Right forelimb (tissue), 1 donor: ENCODE measurements around the gene PSG5.
"Not testable (repeated sequence)": the region's sequence is repeated elsewhere in the genome, so short reads cannot be mapped to it uniquely, and the experiment has no call there.

Experiments used
- DNase-seq: peaks from one replicate; pipeline ENCODE4 v3.0.0-alpha.2; 2018

PSG5 gene

DNA sequence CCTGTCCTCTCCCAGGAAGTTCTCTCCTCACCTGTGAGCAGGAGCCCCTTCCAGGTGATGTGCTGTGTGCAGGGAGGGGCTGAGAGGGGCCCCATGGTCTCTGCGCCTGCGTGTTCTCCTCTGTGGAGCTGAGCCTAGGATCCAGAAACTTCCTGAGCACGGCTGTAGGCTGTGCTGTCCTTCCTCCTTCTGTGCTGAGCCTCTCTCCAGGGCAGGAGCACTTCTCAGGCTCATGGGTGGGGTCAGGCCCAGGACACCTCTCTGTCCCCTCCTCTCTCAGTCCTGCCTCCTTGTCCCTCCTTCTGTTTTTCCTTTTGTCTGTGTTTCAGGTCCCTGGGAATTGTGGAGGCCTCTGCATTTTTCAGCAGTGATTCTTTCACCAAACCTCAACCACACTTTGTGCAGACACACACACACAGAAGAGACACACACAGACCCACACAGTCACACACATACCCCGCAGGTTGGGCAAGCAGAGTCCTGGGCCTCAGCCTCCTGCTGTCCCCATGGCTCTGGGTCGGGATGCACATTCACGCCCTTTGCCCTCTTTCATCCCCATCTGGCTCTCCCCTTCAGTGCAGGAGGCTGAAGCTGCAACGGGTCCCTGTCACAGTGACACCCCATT is at the start of gene PSG5:
Gene PSG5 (minus strand): TSS at position 226 of the 625 bp plus-strand sequence. CDS start 131 bp downstream, at position 95.
- not testable (repeated sequence) for DNase-seq

DNA sequence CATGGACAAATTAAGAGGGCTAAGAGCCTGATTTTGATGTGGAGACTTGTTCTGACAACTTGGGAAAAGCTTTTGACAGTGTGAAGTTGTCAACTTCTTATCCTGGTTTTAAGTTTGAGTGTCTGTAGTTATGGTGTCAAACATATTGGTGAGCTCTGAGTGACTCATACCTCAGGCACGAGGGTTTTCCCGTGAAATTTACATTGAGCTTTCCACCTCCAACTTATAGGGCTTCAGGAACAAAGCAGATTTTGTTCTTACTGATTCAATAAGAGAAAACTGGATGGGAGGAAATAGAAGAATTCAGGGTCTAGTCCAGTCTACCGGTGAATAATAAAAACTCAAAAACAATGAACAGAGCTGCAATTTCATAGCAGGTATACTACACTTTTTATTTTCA is 49.4 kb upstream of the PSG5 start:
- DNase-seq: not testable (repeated sequence)

DNA sequence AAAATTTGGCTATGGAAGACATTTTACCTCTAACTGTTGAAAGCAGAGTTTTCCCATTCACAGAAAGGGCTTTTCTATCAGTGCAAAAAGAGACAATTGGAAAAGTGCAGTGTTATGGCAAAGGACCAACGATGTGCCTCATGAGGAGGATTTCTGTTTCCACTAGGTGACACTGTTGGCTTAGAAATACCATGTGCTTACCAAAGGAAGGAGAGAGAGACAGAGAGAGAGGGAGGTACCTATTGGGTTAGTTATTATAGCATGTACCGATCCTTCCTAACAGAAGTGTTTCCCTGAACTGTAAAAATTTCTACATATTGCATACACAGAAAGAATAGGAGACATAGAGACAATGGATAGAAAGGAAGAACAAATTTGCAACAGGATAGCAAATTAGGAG is 43.0 kb upstream of the PSG5 start:
- no peak for DNase-seq

DNA sequence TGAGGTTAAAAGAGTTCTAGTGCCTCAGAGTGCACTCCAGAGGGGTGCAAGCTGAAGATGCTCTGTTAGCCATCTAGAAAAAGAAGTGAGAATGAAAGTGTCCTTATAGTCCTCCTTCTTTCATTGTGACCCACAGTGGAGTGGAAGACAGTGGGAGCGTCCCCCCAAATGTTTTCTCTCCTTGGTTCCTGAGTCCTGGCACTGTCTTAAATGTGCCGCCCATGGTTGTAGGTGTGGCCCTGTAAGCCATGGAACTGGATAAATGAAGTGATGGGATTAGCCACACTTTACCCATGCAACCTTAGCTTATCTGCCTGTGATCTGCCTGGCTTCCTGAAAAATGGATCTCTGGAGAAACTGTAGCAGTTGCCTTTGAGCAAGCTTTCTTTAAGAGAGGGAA is 42.4 kb upstream of the PSG5 start:
- DNase-seq: not testable (repeated sequence)

DNA sequence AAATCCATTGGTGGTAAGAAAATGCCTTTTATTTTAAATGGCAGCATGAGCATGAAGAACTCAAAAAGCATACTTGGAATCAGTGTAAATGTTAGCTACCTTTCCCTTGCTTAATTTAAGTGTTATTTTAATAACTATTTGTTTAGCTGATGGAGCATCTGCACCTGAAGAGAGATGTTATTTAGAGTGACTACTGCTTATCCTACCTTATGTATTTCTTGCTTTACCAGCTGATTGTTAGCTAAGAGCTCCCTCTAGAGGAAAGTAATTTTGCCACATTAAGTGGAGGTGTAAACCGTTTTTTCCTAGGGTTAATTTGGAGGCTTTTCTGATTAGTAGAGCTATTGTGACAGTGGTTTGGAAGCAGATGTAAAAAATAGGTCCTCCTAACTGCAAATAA is 40.6 kb upstream of the PSG5 start:
- DNase-seq: not testable (repeated sequence)

DNA sequence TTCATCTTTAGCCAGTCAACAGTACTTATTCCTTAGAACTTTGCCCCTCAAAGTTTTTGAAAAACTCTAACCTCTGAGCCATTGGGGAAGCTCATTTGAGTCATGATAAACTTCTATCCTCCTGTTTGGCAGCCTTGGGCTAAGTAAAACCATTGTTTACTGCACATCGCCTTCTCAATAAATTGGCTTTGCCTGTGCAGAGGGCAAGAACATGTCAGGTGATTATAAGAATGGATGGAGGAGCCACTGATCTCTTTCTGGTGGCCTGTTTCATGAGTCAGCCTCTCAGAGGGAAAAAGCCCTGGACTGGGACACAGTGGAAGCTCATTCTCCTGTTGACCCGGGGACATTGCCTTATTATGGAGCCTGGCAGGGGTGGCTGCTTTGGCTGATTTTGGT is 38.5 kb upstream of the PSG5 start:
- no peak for DNase-seq

DNA sequence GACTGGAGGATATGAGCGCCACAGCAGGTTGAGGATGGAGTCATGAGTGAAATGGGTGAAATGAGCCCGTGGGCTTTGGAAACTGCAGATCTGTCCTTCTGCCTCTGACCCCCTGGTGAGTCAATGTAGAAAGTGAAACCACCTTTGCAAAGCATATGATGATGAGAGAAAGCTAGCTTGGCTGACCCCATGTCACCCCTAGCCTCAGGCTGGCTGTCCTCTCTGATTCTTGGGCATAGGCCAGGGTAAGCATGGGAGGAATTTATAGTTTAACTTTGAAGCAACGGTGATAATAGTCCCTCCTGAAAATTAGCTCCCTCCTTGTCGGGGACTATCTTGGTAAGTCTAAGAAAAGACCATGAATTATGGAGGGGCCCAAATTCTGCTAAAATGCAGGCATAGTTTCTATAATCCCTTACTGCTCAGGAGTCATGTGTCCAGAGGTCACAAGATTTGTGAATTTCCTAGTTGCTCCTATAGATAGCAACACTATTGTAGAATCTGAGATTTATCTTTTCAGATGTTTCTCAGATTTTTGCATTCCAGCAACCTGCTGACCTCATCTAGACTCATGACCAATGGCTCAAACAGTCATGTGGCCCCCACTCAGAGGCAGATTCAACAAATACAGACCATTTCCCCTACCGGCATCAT is 38.0 kb upstream of the PSG5 start:
- DNase-seq: not testable (repeated sequence)

DNA sequence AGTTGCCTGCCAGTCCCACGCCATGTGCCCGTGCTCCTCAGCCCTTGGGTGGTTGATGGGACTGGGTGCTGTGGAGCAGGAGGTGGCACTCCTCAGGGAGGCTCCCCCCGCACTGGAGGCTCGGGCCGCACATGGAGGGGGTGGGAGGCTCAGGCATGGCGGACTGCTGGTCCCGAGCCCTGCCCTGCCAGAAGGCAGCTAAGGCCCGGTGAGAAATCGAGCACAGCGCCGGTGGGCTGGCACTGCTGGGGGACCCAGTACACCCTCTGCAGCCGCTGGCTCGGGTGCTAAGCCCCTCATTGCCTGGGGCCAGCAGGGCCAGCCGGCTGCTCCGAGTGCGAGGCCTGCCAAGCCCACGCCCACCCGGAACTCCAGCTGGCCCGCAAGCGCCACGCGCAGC is 35.6 kb upstream of the PSG5 start:
- DNase-seq: not testable (repeated sequence)

DNA sequence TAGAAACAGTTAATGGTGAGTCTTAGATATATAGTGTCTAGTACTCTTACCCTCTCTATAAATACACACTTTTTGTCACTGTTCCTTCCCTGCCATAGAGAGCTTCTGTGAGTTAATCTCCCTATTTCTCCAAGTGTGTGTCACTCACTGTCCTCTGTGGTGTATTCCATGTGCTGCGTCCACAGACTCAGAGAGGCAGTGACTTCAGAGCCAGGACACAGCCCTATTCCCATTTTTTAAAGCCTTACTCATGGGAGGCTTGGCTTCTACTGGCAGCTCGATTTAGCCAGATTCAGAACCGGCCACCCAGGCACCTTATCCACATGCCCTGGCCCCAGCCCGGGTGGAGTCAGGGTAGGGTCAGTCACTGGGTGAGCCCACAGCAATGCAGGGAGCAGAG is 32.8 kb upstream of the PSG5 start:
- not testable (repeated sequence) for DNase-seq

DNA sequence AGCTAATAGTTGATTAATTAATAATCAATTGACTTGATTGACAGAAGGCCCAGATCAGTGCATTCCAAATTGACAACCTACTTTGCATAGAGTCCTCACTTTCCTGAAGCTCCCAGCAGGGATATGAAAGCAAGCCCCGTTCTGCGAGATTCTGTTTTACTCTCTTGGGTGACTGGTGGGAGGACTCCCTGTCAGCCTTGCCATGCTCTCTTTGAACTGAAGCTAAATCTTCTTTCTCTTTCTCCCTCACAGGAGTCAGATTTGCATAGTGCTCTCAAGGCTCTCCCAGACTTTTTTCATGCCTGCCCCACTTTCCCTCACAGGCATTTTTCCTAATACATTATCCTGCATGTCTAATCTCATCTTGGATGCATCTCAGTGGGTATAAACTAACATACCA is 29.5 kb upstream of the PSG5 start:
- DNase-seq: not testable (repeated sequence)

DNA sequence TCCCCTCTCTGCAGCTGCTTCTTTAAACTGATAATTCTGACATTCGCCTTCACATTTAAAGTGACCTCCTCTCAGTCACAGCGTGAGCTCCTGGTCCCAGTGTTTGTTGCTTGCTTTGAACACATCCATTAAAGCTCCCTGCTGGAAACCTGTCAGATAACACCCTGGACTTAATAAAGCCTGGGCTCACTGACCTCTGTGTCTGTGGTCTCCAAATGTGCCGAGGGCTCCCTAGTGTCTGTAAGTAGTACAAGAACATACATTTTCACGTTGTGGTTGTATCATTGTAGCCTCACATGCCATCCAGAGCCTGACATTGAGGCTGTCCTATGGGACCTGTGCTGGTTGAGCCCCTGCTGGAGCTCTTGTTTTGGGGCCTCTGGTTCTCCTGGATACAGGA is 21.7 kb upstream of the PSG5 start:
- DNase-seq: no peak

DNA sequence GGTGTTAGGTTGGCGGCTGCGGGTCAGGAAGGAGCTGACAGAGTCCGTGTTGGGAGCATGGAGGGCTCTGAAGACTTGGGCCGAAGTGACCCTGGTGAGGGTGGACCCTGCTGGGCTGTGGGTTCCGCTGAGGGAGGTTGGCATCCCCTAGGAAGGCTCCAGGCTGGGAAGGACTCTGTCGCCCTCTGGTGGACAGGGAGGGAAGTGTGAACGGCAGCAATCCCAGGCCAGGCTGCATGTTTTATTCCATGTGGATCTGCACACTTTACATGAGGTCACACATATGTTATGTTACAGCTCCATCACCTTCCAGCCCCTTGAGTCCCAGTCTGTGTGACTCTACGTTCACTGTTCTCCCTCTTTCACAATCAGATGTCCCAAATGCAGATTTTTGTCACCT is 20.8 kb upstream of the PSG5 start:
- DNase-seq: not testable (repeated sequence)

DNA sequence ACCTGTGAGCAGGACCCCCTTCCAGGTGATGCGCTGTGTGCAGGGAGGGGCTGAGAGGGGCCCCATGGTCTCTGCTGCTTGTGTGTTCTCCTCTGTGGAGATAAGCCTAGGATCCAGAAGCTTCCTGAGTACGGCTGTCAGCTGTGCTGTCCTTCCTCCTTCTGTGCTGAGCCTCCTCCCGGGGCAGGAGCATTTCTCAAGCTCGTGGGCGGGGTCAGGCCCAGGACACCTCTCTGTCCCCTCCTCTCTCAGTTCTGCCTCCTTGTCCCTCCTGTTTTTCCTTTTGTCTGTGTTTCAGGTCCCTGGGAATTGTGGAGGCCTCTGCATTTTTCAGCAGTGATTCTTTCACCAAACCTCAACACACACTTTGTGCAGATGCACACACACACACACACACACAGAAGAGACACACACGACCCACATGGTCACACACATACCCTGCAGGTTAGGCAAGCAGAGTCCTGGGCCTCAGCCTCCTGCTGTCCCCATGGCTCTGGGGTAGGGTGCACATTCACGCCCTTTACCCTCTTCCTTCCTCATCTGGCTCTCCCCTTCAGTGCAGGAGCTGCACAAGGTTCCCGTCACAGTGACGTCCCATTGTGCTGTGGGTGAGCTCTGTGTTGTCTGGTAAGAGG is 19.3 kb upstream of the PSG5 start, which contains the start of gene PSG4:
Gene PSG4 (minus strand): TSS at position 168 of the 635 bp plus-strand sequence. CDS start 102 bp downstream, at position 66.
- DNase-seq: not testable (repeated sequence)

DNA sequence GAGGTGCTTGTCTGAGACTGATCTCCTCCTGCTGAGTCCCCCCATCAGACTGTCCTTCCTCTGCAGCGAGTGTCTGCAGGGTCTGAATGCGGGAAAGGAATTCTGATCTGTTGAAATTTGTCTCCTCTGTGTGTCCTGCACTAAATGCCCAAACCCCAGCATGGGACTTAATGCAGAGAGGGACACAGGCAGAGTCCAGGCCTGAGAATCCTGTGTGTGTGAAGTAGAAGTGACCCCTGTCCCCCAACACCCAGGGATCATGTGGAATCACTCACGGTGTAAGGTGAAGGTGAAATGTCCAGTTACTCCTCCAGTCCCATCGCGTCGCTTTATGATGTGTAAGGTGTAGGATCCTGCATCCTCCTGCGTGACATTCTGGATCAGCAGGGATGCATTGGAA is 17.3 kb upstream of the PSG5 start:
- DNase-seq: not testable (repeated sequence)

DNA sequence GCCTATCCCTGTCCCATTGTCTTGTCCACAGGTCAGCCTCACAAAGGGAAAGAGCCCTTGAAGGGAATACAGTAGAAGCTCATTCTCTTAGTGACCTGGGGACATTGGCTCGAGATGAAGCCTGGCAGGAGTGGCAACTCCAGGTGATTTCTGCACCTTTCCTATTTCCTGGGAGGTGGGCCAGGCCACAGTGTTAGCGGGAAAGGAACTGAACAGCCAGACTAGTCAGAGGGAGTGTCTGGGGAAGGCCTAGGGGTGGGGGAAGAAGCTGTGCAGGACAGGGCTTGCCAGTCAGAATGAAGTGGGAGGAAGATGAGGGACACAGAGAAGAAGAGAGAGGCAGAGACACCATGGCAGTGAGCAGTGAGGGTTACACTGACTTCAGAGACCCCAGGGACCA is 15.6 kb upstream of the PSG5 start:
- DNase-seq: not testable (repeated sequence)

DNA sequence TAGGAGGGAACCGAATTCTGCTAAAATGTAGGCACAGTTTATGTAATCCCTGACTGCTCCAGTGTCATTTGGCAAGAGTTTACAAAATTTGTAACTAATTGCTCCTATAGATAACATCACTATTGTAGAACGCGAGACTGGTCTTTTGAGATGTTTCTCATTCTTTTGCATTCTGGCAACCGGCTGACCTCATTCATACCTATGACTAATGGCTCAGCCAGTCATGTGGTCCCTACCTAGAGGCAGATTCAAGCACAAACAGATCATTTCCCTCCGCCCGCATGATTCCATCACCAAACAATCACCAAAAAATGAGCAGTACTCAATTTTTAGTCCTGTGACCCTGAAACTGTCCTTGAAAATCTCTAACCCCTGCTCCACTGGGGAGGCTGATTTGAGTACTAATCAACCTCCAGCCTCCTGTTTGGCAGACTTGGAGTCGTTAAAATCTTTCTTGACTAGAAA is 15.0 kb upstream of the PSG5 start:
- DNase-seq: not testable (repeated sequence)

DNA sequence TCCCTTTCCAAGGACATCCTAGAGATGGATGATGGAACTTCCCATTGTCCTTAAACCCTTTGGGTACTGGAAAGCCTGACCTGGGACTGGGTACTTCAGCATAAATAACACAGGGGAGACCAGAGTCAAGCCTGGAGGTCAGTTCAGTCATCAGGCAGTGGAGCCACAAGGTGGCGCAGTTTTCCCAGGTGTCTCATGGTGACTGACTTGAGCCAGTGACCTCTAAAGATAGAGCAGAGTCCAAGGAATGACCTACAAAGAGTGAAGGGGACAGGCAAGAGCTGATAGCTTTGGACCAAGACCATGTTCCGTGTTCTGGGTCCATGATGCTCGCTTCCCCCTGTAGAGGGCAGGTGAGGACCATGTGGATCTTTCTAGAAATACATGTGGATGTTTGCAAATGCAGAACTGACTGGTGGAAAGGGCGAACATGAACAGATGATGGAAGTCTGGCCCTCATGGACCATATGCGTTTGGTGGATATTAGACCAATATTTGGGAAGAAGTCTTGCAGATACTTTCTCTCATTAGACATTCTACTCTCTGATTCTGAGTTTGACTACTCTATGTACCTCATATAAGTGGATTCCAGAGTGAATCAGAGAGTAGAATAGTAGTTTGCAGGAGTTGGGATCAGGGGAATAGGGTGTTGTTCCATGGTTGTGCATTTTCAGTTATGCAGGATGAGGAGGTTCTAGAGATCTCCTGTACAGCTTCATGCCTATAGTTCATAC is 12.5 kb upstream of the PSG5 start:
- DNase-seq: not testable (repeated sequence)

DNA sequence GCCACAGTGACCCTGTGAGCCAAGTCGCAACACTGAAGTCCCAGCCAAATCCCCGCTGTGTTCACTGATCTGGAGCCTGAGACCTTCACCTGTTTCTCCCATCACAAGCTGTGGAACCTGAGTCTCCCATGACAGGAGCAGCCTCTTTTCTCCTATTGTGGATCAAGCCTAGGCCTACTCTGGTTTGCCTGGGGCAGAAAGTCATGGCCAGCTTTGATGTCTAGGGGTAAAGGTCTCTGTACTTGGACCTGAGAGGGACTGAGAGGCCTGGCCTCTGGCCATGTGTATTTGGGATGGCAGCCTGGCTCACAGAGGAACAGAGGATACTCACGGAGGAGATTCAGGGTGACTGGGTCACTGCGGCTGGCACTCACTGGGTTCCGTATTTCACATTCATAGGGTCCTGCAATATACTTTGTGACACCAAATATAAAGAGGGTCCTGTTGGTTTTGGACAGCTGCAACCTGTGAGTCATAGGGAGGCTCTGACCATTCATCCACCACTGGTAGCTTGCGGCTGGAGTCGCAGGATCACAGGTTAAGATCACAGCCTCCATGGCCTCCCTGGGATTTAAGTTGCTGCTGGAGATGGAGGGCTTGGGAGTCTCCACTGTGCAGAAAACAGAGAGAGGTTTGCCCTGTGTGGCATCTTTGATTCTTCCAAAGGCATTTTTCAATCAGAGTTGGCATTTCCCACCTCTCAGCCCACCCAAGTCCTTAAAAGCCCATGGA is 11.5 kb upstream of the PSG5 start:
- not testable (repeated sequence) for DNase-seq

DNA sequence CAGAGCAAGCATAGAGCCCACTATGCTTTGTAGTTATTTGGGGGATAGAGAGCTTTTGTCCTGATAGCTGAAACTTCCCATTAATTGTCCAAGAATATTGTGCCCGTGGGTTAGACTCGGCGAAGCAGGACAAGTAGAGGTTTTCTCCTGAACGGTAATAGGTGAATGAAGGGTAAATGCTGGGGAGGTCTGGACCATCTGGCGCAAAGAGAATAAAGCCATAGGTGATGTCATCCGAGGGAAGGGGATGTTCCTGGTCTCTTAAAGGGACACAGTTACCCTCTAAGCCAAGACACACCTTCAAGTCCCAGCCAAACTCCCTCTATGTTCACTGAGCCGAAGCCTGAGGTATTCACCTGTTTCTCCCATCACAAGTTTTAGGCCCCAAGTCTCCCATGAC is 8.1 kb upstream of the PSG5 start:
- DNase-seq: not testable (repeated sequence)

DNA sequence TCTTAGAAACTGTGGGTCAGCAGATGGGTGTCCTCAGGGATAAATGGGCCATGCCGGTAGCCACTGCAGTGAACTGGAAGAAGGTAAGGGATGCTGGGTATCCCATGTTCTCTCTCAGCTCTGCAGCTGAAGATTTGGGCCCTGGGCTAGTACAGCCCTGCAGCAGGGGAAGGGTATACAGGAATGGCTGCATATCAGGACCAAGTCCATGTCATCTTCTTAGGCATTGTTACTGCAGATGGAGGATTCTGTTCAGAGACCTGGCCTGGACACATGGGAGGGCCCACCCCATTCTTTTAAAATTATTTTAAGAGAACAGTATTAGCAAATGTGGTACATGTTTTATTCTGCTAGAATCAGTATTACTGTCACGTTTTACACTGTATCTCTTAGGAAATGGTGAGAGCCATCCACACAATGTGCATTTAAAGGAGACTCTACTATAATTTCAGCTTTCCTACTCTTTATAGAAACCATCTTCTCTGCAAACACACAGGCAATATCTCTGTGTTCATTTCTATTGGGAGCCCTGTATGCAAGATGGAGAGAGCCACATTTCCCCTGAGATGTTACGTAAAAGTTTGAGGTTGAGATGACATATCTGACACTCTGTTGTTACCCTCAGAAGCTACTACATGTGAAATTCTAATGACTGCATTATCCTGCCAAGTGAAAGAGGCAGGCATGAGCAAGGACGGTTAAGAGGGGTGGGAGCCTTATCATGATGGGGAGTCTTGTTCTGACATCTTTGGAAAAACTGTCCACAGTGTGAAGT is 6.2 kb upstream of the PSG5 start:
- not testable (repeated sequence) for DNase-seq

DNA sequence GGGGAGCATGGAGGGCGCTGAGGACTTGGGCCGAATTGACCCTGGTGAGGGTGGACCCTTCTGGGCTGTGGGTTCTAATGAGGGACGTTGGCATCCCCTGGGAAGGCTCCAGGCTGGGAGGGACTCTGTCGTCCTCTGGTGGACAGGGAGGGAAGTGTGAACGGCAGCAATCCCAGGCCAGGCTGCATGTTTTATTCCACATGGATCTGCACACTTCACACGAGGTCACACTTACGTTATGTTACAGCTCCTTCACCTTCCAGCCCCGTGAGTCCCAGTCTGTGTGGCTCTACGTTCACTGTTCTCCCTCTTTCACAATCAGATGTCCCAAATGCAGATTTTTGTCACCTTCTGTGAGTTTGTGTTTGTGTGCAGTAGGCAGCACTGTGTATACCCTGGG is 1.8 kb upstream of the PSG5 start:
- DNase-seq: not testable (repeated sequence)
